Fibroblast of skin of left biceps (primary cell): ENCODE results near the gene LAMA2.

Experiments
- DNase-seq, 2 experiments: peaks; one replicate each; pipeline ENCODE4 v3.0.0-alpha.2; 2013; ENCODE audit warnings: low read depth in 2 of 2

Gene LAMA2

DNA sequence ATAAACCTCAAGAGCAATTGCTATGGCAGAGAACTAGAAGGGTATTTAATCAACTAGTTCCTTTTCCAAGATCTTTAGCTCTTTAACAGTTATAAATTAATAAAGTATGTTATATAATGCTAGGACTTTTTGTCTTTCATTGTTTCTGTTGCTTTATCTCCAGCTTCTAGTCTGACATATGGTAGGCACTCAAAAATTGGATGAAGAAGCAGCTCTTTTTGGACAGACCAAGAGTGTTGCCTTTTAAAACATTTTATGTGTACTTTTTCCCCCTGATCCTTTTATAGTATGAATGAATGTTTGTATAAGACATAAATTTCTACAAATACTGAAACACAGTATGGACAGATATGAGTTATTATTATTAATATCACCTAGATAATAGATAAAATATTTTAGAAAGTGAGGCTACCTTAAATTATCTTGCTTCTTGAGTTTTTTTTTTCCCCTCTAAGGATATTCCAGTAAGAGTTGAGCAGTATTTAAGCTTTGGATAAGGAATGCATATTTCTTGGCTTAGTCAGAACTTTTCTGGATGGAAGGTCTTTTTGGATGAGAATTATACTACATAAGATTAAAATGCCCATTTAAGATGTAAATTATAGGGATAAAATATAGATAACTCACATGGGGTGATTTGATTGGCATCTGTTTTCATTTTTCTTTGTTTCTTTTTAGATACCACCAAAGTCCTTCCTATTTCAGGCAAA lies 16.6 kb downstream of the LAMA2 start:
- DNase-seq = peak in 1 of 2 experiments; percentile 28

DNA sequence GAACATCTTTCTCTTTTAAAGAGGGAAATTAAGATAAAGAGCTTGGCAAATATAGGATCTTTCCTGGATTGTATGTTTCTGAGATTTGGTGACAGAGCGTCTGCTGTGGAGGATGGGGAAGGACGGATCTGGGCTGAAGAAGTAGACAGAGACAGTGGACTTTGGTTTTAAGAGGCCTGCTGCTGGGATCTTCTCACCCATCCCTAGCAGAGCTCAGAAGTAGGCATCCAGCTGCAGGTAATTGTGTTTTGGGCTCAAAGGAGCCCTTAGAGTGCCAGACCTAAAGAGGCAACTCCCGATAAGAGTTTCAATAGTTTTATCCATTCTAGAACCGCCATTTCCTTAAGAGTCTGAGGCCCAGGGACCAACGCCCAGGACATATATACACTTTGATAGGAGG lies 20.8 kb downstream of the LAMA2 start:
- no peak for DNase-seq

DNA sequence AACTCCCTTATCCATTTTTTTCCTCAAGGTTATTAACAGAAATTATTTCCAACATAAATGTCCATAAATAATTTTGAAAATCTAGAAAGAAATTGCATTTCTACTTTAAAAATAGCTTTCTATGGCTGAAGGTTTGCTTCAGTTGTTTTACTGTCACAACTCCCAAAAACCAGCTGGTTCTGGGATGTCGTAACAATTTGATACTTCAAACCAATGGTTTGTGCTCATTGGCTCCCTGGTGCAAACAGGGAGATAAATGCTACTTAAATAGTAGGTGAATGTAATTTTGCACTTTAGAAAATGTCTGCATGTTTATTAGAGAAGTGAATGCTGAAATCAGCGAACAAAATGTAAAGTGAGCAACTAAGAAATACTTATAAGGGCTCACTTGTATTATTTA lies 31.1 kb downstream of the LAMA2 start:
- no peak for DNase-seq

DNA sequence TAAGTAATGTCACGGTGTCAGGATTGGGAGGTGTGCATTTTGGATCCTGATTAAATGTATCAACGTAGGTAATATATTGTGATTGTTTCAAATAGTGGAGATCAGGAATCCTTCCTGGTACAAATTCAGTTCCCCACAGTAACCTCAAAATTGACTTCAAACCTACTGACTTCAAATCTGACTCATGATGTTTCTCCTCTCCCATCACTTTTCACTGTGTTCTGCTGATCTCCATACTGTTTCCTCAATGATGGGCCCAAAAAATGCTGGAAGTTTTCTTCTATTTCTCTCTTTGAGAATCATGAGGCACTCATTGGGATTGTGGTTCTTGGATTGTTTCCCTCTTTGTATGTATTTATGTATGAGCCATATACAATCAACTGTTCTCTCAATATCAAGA lies 35.9 kb downstream of the LAMA2 start:
- DNase-seq = no peak

DNA sequence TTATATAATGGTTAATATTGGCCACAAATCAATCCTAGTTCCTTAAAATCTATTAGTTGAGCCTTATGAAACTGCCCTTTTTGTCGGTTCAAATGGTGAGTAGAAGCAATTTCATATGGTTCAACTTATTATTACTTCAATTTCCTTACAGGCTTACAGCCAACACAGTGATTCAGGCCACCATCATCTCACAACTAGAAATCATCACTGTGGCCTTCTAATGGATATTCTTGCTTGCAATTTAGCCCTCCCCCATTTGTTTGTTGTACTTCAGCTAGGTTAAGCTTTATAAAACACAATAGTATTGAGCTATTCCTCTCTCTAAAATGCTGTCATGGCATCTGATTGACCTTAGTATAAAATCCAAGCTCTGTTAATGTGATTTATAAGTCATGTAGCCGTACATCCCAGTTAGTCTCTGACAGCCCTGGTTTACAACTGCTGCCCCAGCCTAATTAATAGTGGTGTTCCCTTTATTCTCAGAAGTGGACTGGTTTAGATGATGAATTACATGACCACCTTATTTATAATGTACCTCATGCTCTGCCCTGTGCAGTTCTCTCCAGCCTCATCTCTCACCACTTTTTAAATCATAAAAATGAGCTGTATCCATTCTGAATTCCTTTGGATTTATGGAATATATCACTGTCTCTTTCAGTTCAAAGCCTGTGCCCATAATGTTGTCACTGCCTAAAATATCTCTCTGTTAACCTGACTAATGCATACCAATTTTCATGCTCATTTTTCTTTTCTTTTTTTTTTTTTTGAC lies 36.7 kb downstream of the LAMA2 start:
- DNase-seq = peak; percentile 32 to 33

DNA sequence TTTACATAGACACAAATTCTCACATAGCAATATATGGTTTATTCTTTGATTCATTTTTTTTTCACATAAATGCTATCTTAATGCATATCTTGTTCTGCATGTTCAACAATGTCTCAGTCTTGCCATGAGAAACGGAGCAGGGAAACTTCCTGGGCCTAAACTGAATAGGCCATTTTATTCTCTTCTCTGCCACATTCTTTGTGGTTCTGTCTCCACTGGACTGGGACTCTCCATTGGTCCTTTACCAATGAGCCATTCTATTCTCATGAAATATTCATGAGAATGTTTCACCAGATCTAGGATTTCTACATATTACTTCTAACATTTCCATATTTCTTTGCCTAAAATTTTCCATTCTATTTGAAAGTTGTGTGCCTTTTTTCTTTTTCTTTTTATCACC lies 42.8 kb downstream of the LAMA2 start:
- DNase-seq = no peak

DNA sequence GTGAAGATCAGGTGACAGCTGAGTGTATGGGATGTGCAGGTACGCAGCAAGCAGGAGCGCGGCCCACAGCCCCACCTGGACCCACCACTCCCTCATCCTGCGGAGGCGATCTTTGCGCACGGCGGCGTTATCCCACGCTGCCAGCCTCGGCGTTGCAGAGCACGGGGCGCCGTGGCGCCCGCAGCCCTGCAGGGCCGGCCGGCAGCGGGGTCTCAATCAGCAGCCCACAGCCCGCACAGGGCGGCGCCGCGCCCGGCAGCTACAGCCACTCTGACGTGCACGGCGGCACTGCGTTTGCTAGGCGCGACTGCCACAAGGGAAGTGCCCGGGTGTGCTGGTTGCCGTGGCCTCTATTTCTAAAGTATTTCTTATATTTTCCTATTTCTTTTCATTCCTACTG lies 46.9 kb downstream of the LAMA2 start:
- DNase-seq = no peak

DNA sequence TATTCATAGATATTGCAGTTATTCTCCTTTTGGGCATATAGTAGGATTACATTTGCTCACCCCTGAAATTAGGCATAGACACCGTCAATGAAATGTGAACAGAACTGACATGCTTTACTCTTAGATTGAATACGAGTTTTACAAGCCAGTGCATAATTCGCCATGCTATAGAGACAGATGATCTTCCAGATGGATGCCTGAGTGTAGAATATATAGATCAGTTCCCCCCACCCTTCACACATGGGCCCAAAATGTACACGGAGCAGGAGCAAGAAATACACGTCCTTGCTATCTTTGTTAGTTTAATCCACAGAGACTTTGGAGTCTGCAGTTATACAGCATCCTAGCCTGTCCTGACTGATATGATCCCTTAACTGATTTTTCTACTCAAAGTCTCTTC lies 47.4 kb downstream of the LAMA2 start:
- DNase-seq = no peak

DNA sequence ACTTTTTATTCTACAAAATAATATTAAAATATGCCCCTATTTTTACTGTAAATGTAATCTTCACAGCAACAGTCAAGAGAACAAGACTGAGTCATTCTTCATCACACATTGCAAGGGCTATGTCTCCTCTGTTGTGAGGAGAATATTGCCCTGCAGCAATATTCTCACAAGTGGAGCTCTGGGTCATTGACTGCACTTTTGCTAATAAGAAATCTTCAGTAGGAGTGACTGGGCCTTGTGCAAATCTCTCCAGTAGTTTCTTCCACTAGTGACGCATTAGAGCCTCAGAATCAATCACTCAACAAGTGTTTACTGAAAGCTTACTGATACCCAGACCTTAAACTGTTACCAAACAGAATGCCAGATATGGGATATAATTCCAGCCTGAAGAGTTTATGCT lies 49.1 kb downstream of the LAMA2 start:
- no peak for DNase-seq

DNA sequence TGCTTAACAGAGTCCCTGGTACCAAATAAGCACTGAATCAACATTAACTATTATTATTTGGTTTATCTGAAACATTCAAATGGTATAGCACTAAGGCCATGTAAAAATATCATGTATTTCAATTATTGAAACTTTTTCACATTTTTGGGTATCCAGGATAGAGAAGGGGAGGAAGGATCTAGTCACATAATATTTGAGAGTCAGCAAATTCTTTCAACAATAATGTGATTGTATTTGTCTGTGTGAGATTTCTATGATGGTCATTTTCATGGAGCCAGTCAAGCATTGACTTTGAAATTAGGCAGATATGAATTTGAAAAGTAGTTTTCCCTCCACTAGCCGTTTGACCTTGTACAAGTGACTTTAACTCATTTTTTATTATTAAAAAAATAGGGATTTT lies 67.9 kb downstream of the LAMA2 start:
- no peak for DNase-seq

DNA sequence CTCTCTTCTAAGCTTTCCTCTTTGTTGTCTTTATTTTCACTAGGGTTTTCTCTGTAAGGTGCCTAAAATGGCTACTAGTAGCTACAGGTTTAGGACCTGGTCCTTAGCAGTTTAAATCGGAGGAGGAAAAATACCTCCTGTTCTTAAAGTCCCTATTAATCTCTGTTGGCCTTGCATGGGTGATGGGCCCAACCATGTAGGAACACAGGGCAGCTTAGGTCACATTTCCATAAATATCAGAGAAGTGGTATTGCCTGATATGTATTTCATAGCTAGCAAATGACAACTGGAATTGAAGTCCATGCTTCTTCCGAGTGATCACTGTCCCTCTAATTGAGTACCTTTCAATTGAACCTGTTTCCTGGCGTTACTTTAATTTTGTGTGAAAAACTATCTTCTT lies 70.0 kb downstream of the LAMA2 start:
- no peak for DNase-seq

DNA sequence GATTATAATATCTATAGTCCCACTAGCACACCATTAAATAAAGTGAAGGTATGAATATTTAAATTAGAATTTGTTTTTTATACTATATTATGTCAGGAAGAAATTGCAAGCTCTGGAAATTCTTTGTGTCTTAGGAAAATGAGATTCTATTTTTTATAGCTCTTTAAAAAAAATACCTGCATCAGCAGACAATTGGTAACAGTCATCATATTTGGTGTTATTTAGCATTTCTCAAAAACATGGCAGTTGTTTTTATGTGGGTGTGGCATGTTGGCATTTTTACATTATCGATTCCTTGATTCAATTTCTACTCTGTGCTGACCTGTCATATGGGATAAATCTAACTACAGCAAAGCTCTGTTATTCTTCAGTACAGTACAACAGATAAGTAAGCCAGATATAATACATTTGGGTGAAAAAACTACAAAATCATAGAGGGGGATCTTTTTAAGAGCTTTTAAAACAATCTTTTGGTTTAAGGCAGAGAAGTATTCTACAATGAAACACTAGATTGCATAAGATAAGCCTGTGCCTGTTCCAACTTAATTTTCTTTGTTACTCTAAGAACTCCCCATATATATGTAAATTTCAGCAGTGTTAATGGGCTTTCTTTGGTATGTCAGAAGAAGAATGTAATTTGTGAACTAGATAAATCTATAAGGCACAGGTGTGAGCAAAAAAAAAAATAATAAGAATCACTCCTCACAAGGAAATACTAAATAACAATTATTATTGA lies 71.5 kb downstream of the LAMA2 start:
- no peak for DNase-seq

DNA sequence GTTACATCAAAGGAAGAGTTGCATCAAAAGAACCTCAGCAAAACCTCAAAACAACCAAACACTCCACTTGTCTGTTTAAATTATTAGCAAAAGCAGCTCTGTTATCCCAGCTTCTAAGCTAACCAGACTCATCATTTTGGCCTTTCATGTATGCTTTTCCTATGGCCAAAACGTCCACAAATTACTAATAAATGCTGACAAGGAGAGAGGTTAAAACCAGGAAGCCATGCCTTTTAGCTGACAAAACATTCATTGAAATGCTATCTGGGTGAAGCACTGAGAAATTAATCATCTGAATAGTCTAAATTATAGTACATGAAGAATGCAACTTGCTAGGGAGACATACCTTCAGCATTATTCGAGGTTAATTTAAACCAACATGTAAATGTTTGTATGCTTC lies 80.6 kb downstream of the LAMA2 start:
- DNase-seq = peak; percentile 23 to 38

DNA sequence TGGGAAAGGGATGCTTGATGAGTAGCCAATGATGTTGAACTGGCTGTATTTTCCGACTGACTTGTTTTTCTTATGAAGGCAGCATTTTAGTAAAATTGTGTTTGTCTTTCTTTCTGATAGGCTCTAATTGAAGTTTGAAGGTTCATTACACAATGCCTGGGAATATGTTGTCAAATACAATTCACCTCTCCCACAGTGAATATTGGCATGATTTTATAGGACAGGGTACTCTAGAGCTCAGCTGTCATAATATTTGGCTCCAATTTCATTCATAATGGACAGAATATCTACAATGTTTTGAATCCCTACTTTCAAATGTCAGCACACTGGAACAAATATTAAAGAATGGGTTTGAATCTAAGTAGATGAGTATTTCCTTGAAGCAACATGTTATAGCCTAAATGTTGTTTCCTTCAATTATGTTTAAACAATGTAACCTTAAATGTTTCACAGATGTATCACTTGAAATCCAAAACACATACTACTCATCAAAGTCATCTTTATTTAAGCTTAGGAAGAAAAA lies 81.4 kb downstream of the LAMA2 start:
- DNase-seq = no peak

DNA sequence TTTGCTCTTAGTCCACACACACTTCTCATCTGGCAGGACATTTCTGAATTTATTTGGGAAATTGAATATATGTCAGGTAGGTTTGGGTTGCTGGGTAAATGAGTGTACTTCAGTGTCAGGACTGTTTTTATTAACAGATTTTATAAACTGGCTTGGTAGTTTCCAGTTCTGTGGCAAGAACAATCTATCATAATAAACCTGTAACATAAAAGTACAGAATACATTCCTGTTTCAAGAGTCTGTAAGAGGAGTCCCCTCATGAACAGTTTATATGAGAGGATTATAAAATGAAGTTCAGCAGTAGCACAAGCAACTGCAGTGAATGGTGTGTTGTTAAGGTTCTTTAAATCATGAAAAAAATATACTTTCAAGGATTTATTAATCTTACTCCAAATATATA lies 81.8 kb downstream of the LAMA2 start:
- no peak for DNase-seq

DNA sequence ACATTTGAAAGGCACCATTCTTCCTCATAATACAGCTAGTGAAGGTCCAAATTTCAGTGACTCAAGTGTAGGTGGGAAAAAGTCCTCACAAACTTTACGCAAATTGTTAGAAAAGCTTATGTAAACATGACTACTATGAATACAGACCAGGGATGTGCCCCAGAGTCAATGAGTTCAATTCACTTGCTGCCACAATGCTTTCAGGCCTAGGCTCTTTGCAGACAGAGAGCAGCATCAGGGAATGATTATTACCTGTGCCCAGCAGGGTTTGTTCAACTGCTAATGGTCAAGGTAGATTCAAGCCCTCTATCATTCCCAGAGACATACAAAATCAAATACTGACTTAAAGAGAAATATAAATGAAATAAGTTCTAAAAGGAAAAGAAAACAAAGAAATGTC lies 84.0 kb downstream of the LAMA2 start:
- DNase-seq = no peak

DNA sequence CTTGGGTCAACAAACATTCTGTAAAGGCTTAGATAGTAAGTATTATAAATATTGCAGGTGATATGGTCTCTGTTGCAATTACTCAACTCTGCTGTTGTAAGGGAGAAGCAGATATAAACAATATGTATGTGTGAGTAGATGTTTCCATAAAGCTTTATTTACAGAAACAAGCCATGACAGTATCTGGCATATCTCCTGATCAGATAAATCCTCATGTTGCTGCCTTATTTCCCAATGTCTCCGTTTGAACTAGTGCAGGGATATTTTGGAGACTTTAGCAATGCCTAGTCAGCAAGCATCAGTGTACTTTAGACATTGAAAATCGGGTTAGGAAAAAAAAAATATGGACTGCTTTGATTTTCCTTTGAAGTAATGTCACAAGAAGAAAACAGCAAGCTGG lies 96.1 kb downstream of the LAMA2 start:
- DNase-seq = no peak

DNA sequence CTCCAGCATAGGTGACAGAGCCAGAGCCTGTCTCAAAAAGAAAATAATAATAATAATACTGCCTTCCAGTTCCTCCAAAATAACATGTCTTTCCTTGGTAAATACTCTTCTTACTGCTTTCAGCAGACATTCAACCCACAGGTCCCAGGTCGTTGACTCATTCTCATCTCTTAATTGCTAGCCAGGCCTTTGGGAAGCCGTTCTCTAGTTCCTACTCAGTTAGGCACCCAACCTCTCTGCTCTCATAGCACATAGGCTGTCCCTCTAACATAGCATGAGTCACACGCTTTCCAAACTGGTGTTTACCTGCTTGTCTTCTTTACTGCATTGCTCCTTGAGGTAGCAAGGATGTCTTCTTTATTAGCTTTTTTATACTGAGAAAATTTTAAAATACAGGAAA lies 98.8 kb downstream of the LAMA2 start:
- DNase-seq = no peak

DNA sequence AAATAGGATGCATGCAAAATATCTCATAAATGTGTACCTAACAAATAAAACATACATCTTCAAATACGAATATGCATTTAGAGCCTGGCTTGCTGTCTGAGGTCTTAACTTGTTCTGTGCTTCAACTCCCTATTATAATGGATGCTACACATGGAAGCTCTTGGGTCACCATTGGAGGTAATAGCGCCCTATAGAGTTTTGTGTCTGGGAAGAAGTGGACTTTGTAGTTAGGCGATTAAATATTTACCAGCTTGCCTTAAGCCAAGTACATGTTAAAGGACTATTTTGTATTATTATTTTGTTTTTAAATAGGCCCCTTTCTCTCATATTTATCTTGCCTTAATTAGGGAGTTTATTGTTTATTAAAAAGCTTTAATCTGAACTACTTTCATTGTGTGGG lies 107.4 kb downstream of the LAMA2 start:
- DNase-seq = no peak

DNA sequence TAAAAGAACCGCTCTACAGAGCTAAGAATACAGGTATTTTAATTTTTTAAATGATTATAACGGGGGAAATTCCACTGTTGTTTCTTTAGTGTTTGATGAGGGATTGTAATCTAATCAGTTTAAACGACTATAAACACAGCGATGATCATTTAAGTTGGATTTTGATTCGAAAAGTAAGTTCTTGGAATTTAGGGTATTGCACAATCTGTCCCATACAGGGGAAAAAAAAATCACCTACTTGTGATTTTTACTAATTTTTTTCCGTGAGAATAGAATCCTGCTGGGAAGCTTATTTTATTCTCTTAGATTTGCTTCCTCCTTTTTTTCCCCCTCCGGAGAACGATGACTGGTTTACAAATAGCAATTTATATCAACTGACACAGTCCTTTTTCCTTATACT lies 108.0 kb downstream of the LAMA2 start:
- no peak for DNase-seq

DNA sequence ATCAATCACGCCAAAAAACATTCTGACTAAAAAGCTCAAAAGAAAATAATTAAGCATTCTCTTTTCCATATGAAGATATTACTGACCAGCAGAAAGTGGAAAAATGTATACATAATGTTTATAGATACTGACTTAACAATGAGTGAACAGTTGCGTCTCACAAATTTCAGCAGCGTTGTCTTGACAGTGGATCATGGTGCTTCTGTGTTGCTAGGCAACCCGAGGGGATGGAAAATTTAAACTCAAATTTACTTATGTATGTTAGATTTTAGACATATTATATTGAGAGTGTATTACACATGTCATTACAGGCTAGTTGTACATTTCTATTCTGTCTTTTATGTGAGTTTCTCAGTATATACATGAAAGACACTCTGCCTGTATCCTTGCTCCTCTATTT lies 110.2 kb downstream of the LAMA2 start:
- DNase-seq = no peak

DNA sequence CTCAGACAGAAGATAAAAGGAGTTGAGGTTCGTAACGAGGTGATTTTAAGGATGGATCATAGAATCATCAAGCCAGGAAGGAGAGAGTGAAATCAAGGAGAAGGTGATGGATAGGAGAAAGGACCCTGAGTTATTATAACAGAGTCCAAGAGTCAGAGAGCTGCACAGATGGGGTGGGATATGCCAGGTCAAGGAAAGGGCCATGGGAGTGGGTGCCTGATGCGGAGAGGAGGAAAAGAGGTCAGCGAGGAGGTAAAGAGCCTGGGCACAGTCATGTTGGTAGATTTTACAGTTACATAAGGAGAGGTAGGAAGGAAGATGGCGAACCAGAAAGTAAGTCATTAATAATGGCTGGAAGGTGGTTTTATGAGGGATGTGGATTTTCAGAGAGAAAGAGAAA lies 114.9 kb downstream of the LAMA2 start:
- DNase-seq = no peak
